Motor neuron (in vitro differentiated cells): ENCODE results near the gene DOCK10. TPM values are rescaled to one million over a fixed set of nuclear protein-coding genes. Genes with fewer than 3 reads are reported as not detected.

Experiments used
- ATAC-seq, 8 experiments: fragments of 200-7000 bp; cut with Tn5 transposase; replicated peaks in 6 of 8; 2 replicates each; pipeline ENCODE4 v1.8.0; 2021; ENCODE audit warnings: mild to moderate bottlenecking in 8 of 8, moderate library complexity in 8 of 8
- H3K27ac ChIP-seq, 2 donors: fragments of 250-450 bp; sonication (Bioruptor Pico); 2 replicates each; pipeline ENCODE4 v1.9.0; 2021; ENCODE audit warnings: antibody characterized with exemption in 2 of 2, mild to moderate bottlenecking in 2 of 2, moderate library complexity in 1 of 2
- H3K4me1 ChIP-seq, 2 donors: fragments of 250-450 bp; sonication (Bioruptor Pico); replicated peaks in 1 of 2; 2 replicates each; pipeline ENCODE4 v1.6.1; 2021; ENCODE audit warnings: antibody characterized with exemption in 2 of 2, mild to moderate bottlenecking in 2 of 2, moderate library complexity in 1 of 2
- H3K4me3 ChIP-seq, 5 donors: fragments of 250-450 bp; sonication (Bioruptor Pico); 2 replicates each; pipeline ENCODE4 v1.9.0; 2021; ENCODE audit warnings: antibody characterized with exemption in 5 of 5, mild to moderate bottlenecking in 5 of 5, moderate library complexity in 4 of 5
- WGBS, 10 experiments: fragments of 450-650 bp; shearing (Covaris generic); methylation state at CpG; one replicate each; pipeline ENCODE4 v1.0.0; 2022; 5-methylcytosine and 5-hydroxymethylcytosine counted together
- in situ Hi-C, 9 experiments: fragments of 400-800 bp; cut with MboI; loops; one replicate each; pipeline ENCODE4 v1.15.0; 2021; ENCODE audit warnings: low sequenced_read_pairs in 9 of 9, low pct_unique_long_range_greater_than_20kb in 2 of 9; ENCODE audit not compliant: unreplicated experiment in 9 of 9
- total RNA-seq, 8 experiments: library from RNA; unstranded; fragments of 300-600 nt; gene quantifications; 2 replicates each; pipeline versions ENCODE4 v1.2.3 to v1.2.4, GENCODE V29; 2022

DOCK10 gene
- total RNA-seq, 8 experiments from 2014 or later, result 1.7 to 151 (median 5.2) TPM

DNA sequence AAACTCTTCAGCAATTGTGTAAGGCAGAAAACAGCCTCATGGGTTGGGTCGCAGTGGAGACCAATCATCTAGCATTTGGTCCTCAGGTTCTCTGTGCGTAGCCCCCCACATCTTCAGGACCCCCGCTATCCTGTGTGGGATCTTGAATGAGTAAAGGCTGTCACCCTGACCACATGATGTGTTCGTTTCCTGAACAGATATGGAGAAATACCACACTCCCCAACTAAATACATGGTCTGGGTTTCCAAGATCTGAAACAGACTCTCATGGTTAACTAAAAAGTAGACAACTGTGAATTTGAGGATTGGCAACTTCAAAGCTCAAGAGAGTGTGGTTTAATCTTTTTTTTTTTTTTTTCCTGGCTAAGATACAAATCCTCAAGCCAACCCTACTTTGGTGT lies 23.2 kb downstream of the DOCK10 start:
- peaks cover 4 to 10% of the 10 kb centered on the region in 2 donors for H3K4me1 ChIP-seq
- H3K4me3 ChIP-seq, result no peak overlapping the region
- in situ Hi-C loops, result no loop called here
- H3K27ac ChIP-seq, result no peak overlapping the region
- 80 to 100% (median 95%) methylated on average over 1 to 2 of the region's 4 CpGs; no CpG with 5 or more reads in 4 of the 10 experiments for WGBS, 10 experiments
- no peak for ATAC-seq

DNA sequence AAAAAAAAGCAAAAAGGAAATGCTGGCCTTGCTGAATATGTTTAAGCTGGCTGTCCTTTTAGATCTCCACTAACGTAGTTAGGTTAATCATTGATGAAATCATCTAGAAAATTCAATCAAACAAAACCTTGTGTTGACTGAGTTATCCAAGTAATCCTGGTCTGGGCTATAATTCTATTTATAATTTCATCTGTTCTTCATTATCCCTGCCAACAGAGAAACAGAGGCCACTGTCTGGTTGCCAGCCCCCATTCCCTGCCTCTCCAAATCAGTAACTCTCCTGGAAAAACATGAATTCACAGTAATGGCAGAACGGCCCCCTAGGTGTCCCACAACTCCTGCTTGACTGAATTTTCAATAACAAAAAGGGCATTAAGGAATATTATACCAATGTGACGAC lies 24.6 kb downstream of the DOCK10 start:
- H3K27ac ChIP-seq, result no peak overlapping the region
- in situ Hi-C loops, result no loop called here
- ATAC-seq, result peak in 1 of 8 experiments; percentile 43
- peaks cover 4 to 10% of the 10 kb centered on the region in 2 donors for H3K4me1 ChIP-seq
- 0 to 85% (median 69%) methylated on average over 1 to 3 of the region's 3 CpGs; no CpG with 5 or more reads in 1 of the 10 experiments for WGBS, 10 experiments
- H3K4me3 ChIP-seq, result no peak overlapping the region

DNA sequence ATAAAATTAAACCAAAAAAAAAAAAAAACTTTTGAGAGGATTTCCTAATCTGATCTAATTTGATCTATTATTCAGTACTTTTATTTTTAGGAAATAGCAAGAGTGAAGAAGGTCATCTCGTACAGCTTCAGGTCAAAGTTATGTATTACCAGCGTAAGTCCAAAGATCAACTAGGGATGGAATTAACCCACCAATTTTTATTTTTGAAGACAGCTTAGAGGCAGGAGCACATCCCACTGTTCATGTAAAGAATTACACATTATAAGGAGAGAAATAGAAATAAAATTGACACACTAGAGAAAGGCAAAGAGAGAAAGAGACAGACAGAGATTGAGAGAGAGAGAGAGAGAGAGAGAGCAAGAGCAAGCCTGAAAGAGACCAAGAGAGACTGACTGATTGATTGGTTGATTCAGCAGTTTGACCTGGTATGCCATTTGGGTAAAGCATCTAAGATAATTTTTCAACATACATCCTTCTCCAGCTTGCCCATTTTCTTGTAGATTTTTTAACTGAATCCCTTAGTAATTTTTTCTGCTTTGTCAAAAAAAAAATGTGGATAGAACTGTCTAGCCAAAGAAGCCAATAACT lies 25.1 kb downstream of the DOCK10 start:
- Histone ChIP-seq H3K4me1 (peaks cover 4 to 10% of the 10 kb centered on the region in 2 donors), H3K4me3 (no peak overlapping the region), H3K27ac (no peak overlapping the region)
- in situ Hi-C loops, result no loop called here
- 83 to 100% (median 100%) methylated on average over 1 to 2 of the region's 2 CpGs for WGBS, 10 experiments
- no peak for ATAC-seq

DNA sequence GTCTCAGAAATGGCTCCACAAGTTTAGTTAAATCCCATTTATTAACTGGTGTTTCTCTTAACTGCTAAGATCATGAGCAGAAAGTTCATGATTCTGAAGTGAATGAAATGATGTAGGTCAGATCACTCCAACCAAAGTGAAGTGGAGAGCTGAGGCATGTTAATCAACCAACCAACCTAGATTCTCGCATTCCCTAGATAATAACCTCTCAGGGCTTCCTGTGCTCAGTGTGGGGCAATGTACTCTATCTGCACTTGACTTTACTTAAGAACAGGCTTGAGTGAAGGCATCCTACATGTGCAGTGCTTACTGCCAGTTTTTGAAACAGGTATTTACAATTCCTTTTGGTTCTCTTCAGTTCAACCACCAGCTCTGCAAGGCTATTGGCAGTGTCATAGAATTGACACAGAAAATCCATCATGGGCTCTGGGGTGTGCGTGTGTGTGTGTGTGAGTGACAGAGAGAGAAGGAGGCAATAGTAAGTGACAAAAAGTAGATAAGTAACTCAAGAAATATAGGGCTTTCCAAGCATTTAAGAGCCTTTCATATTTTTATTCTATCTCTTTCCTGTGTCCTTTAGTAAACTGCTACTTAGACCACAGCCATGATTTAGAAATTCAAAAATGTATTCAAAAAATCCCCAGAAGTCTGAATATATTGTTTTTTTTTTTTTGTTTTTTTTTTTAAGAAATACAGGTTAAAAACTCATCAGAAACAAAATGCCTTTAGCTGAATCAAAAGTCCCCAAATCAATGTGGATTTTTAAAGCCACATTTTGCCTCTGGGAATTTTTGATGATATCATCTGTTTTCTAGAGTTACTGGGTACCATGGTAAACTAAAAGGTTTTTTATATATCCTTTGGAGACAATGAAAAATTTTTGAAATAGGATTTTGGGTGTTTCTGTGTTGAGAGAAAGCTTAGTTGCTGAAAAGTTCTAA lies 28.6 kb downstream of the DOCK10 start:
- 60 to 100% (median 96%) methylated on average over 1 to 2 of the region's 2 CpGs; no CpG with 5 or more reads in 2 of the 10 experiments for WGBS, 10 experiments
- no peak overlapping the region for H3K27ac ChIP-seq
- H3K4me3 ChIP-seq, result no peak overlapping the region
- H3K4me1 ChIP-seq, result peaks cover 0 to 4% of the 10 kb centered on the region in 2 donors
- in situ Hi-C loops, result no loop called here
- ATAC-seq, result no peak

DNA sequence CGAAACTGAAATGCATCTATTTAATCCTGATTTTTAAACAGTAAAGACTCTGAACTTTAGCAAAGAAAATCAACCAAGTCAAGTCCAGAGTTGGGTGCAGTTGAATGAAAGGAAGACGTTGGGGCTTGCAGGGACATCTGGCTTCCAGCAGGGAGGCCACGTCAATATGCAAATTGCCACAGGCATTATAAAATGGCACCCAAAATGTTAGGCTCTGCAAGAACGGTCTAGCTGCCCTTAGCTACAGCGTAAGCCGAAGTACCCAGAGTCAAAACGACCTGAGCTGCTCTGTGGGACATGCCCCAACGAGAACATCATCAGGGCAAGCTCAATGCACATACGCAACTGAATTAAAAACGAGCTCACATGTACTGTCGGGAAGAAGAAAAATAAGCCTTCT lies 30.7 kb downstream of the DOCK10 start:
- 55 to 88% (median 71%) methylated on average over 1 to 11 of the region's 11 CpGs for WGBS, 10 experiments
- H3K4me3 ChIP-seq, result no peak overlapping the region
- peaks cover 0 to 4% of the 10 kb centered on the region in 2 donors for H3K4me1 ChIP-seq
- H3K27ac ChIP-seq, result no peak overlapping the region
- in situ Hi-C loops, result no loop called here
- peak in 1 of 8 experiments; percentile 46 for ATAC-seq

DNA sequence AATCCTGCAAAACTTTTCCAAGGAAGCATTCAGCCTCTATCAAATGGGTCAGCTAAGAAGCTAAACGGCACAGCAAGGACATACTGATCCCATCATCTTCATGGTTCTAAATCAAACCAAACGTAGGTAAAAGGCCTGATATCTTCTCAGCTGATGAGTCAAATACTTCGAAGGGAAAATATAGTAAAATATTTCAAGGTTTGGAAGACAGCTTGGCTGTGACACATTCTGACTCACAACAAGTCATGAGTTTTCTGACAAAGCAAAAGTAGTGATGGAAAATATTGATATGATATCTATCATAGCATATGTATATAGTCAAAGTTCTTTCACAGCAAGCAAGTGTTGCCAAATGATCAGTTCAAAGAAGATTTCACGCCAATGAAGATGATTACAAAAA lies 31.5 kb downstream of the DOCK10 start:
- Histone ChIP-seq H3K4me1 (peaks cover 0 to 4% of the 10 kb centered on the region in 2 donors), H3K4me3 (no peak overlapping the region), H3K27ac (no peak overlapping the region)
- peak in 4 of 8 experiments; percentile 14 to 60 (median 39) for ATAC-seq
- in situ Hi-C loops, result no loop called here
- 46 to 100% (median 84%) methylated on average over 1 to 4 of the region's 4 CpGs for WGBS, 10 experiments

DNA sequence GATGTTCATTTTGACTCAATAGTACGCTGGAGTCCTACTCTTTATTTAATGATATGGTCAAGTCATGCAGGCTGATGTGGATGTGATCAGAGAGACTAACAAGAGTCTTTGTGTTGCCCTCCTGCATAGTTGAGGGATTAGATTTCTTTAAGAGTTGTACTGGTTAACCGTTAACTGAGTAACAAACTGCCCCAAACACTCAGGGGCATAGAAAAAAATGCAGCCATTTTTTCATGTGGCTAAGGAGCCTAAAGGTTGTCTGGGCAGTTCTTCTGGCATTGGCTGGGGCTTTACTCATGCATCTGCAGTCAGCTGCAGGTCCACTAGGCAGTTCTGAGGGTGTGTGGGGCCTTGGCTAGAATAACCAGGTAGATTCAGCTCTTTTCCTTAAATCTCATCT lies 32.5 kb downstream of the DOCK10 start:
- H3K4me1 ChIP-seq, result peaks cover 0 to 8% of the 10 kb centered on the region in 2 donors
- no peak overlapping the region for H3K4me3 ChIP-seq
- H3K27ac ChIP-seq, result no peak overlapping the region
- no peak for ATAC-seq
- WGBS, 10 experiments, result 0 to 100% (median 75%) methylated on average over 1 to 2 of the region's 2 CpGs; no CpG with 5 or more reads in 1 of the 10 experiments
- in situ Hi-C loops, result no loop called here

DNA sequence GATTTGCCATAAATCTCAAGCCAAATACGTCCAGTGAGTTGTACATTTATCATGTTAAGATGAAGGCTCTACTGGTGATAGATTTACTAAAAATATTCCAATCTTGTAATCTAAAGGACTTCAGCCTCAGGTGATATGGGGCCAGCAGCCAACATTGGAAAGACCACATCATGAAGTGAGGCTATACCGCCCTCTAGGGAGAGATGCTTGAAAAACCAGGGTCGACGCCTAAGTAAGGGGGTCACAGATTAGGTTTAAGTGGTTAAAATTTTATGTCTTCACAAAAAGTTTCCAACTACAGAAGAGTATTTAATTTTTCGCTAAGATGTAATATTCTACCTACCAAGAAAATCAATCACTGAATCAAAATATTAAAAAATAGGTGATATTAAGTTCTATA lies 33.3 kb downstream of the DOCK10 start:
- WGBS, 10 experiments, result 38 to 97% (median 71%) methylated on average over 2 to 5 of the region's 5 CpGs; no CpG with 5 or more reads in 1 of the 10 experiments
- in situ Hi-C loops, result no loop called here
- Histone ChIP-seq H3K4me1 (peaks cover 0 to 15% of the 10 kb centered on the region in 2 donors), H3K4me3 (no peak overlapping the region), H3K27ac (no peak overlapping the region)
- peak in 2 of 8 experiments; percentile 18 to 29 for ATAC-seq

DNA sequence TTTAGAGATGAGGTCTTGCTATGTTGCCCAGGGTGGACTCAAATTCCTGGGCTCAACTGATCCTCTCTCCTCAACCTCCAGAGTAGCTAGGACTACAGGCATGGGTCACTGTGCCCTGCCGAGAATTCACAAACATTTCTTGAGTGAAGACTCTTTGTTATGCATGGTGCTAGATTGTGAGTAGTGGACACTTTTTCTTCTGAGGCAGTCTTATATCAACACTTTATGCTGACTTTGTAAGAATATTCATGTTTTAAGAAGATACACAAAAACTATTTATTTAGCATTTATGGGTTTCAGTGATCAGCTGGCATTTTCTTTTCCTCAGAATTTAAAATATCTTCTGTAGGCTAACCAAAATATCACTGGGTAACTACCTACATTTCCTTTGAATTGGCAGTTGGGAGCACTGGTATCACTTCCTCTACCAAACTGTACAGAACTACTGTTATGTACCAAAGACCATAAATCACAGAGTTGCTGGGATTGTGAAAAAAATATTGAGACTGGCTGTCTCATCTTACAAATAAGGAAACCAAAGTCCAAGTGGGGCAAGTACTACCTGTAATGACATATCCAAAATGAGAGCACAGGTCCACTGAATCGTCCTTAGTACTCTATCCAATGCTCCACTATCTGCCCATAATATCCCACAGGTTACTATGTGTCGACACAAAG lies 34.0 kb downstream of the DOCK10 start:
- H3K4me1 ChIP-seq, result peaks cover 0 to 15% of the 10 kb centered on the region in 2 donors
- 29 to 94% (median 90%) methylated on average over 1 to 3 of the region's 3 CpGs; no CpG with 5 or more reads in 3 of the 10 experiments for WGBS, 10 experiments
- in situ Hi-C loops, result no loop called here
- H3K27ac ChIP-seq, result no peak overlapping the region
- ATAC-seq, result peak in 2 of 8 experiments; percentile 19 to 40
- no peak overlapping the region for H3K4me3 ChIP-seq

DNA sequence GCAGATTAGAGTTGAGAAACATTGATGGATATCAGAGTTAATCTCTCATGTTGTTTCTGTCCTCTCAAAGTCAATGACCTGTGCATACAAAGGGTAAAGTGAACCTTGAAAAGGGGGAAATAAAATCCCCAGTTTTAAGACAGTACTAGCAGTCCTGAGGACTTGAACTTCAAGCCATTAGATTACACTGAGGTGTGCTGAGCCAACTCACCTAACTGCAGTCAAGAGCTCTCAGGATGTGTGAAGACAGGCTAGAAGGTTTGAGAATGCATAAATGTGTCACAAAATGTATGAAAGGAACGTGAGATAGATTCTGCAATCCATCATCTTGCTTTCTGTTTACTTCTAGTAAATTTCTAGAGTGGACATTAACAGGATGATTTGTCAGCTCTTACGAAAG lies 35.5 kb downstream of the DOCK10 start:
- no peak for ATAC-seq
- no peak overlapping the region for H3K4me3 ChIP-seq
- H3K27ac ChIP-seq, result no peak overlapping the region
- 50 to 100% (median 91%) methylated on average over 1 to 2 of the region's 2 CpGs; no CpG with 5 or more reads in 2 of the 10 experiments for WGBS, 10 experiments
- in situ Hi-C loops, result no loop called here
- H3K4me1 ChIP-seq, result peaks cover 0 to 11% of the 10 kb centered on the region in 2 donors

DNA sequence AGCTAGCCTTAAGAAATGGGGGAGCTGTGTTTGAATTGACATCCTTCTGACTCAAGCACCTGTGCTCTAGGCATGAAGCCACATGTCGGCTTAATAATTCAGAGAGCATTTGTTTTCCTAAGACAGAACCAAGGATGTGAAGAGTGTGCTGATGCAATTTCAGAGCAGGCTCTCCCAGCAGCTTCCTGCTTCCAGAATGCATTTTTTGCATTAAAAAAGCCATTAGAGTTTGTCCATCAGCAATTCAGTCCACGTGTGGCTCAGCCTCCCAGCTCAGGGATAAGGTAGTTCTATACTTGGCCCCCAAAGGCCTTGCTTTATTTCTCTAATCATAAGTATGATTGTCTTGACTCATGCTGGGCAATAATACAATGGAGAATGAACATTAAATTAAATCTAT lies 37.7 kb downstream of the DOCK10 start:
- in situ Hi-C loops, result no loop called here
- 30 to 80% (median 55%) methylated on average over 1 to 2 of the region's 2 CpGs; no CpG with 5 or more reads in 2 of the 10 experiments for WGBS, 10 experiments
- Histone ChIP-seq H3K27ac (no peak overlapping the region), H3K4me1 (peaks cover 0 to 16% of the 10 kb centered on the region in 2 donors), H3K4me3 (no peak overlapping the region)
- peak in 7 of 8 experiments; percentile 32 to 93 (median 85) for ATAC-seq

DNA sequence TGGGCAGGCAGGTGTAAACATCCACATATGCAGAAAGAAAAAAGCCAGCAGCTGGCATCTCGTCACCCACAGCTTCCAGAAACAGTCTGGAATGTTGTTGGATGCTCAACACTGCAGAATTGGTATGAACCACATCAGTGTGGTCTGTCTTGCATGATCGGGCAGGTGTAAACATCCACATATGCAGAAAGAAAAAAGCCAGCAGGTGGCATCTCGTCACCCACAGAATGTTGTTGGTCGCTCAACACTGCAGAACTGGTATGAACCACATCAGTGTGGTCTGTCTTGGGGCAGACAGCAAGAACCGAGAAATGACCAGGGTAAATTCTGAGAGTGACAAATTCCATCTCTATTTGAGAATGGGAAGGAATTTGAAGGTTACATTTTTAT lies 39.6 kb downstream of the DOCK10 start:
- 60 to 100% (median 78%) methylated on average over 1 to 5 of the region's 5 CpGs; no CpG with 5 or more reads in 1 of the 10 experiments for WGBS, 10 experiments
- peaks cover 0 to 20% of the 10 kb centered on the region in 2 donors for H3K4me1 ChIP-seq
- ATAC-seq, result no peak
- H3K27ac ChIP-seq, result no peak overlapping the region
- in situ Hi-C loops, result no loop called here
- no peak overlapping the region for H3K4me3 ChIP-seq
